HEK293 (cell line): ENCODE results near the gene DSE.

Experiments used
- CTCF ChIA-PET: fragments of 350-600 bp; formaldehyde crosslinking; extraction: SDS; loops from one replicate; lab custom pipeline; 2021; ENCODE audit warnings: antibody characterized with exemption; lab: Yijun Ruan, JAX
- POLR2A ChIA-PET: fragments of 300-600 bp; formaldehyde crosslinking; extraction: SDS; loops from one replicate; lab custom pipeline; 2020; ENCODE audit warnings: antibody characterized with exemption, inconsistent platforms; lab: Yijun Ruan, JAX
- H3K27ac ChIP-seq: fragments of 200-500 bp; sonication (Bioruptor generic); 2 replicates; pipeline ENCODE4 v1.5.1; 2014; ENCODE audit warnings: low read depth, low read length, control low read depth, inconsistent platforms; ENCODE audit errors: extremely low read depth
- H3K36me3 ChIP-seq, 2 experiments: fragments of 200-500 bp in 1 of 2; sonication (Bioruptor generic) in 1 of 2; 1 replicate in 1 of 2; 2 replicates in 1 of 2; pipeline ENCODE4 v1.5.1; 2014 to 2017; ENCODE audit warnings: inconsistent platforms in 2 of 2, low read length in 2 of 2; ENCODE audit not compliant: control insufficient read depth in 2 of 2, insufficient read depth in 1 of 2
- H3K4me1 ChIP-seq: fragments of 200-500 bp; sonication (Bioruptor generic); 2 replicates; pipeline ENCODE4 v1.5.1; 2014; ENCODE audit warnings: mild to moderate bottlenecking, low read length, inconsistent platforms; ENCODE audit not compliant: control insufficient read depth, insufficient read depth
- H3K4me3 ChIP-seq: 2 replicates; pipeline ENCODE4 v1.5.1; 2011; ENCODE audit warnings: low read depth, mild to moderate bottlenecking, control low read depth, low read length, moderate library complexity
- H3K9me3 ChIP-seq: fragments of 200-500 bp; sonication (Bioruptor generic); 2 replicates; pipeline ENCODE4 v1.5.1; 2014; ENCODE audit warnings: low read depth, low read length, inconsistent platforms; ENCODE audit not compliant: control insufficient read depth, insufficient read depth
- KLF9 ChIP-seq: fragments of 450-650 bp; formaldehyde crosslinking; IDR thresholded peaks from 2 replicates; pipeline ENCODE4 v1.5.1; 2016; ENCODE audit warnings: missing biosample characterization, missing genetic modification characterization, low read depth
- MEIS1 ChIP-seq: sonication (generic); formaldehyde crosslinking; IDR thresholded peaks from 2 replicates; pipeline ENCODE4 v1.8.1; 2022; ENCODE audit warnings: missing genetic modification reagents, mild to moderate bottlenecking, borderline replicate concordance
- PRDM1 ChIP-seq: fragments of 450-650 bp; formaldehyde crosslinking; IDR thresholded peaks from 2 replicates; pipeline ENCODE4; 2016; ENCODE audit warnings: missing biosample characterization, missing genetic modification characterization
- PRDM2 ChIP-seq: fragments of 450-650 bp; formaldehyde crosslinking; IDR thresholded peaks from 2 replicates; pipeline ENCODE4 v1.5.1; 2016; ENCODE audit warnings: missing biosample characterization, missing genetic modification characterization, borderline replicate concordance
- SCRT2 ChIP-seq: fragments of 450-650 bp; formaldehyde crosslinking; IDR thresholded peaks from 2 replicates; pipeline ENCODE4 v1.5.1; 2016; ENCODE audit warnings: missing biosample characterization, missing genetic modification characterization
- ZBTB17 ChIP-seq: fragments of 450-650 bp; formaldehyde crosslinking; IDR thresholded peaks from 2 replicates; pipeline ENCODE4 v1.5.1; 2016; ENCODE audit warnings: missing biosample characterization, missing genetic modification characterization
- ZBTB49 ChIP-seq: fragments of 450-650 bp; formaldehyde crosslinking; IDR thresholded peaks from 2 replicates; pipeline ENCODE4 v1.5.1; 2016; ENCODE audit warnings: missing biosample characterization, missing genetic modification characterization, low read depth
- ZFHX2 ChIP-seq: fragments of 450-650 bp; formaldehyde crosslinking; conservative IDR thresholded peaks from 2 replicates; pipeline ENCODE4 v1.5.1; 2016; ENCODE audit warnings: missing biosample characterization, missing genetic modification characterization
- ZIC2 ChIP-seq: fragments of 450-650 bp; formaldehyde crosslinking; IDR thresholded peaks from 2 replicates; pipeline ENCODE4 v1.5.1; 2016; ENCODE audit warnings: missing biosample characterization, missing genetic modification characterization
- ZNF175 ChIP-seq: fragments of 450-650 bp; formaldehyde crosslinking; IDR thresholded peaks from 2 replicates; pipeline ENCODE4 v1.5.1; 2016; ENCODE audit warnings: missing biosample characterization, missing genetic modification characterization
- ZNF2 ChIP-seq: fragments of 450-650 bp; formaldehyde crosslinking; IDR thresholded peaks from 2 replicates; pipeline ENCODE4 v1.5.1; 2016; ENCODE audit warnings: missing biosample characterization, missing genetic modification characterization
- ZNF211 ChIP-seq: fragments of 450-650 bp; formaldehyde crosslinking; IDR thresholded peaks from 2 replicates; pipeline ENCODE4 v1.5.1; 2016; ENCODE audit warnings: low read depth, missing biosample characterization, missing genetic modification characterization
- ZNF23 ChIP-seq: fragments of 450-650 bp; formaldehyde crosslinking; IDR thresholded peaks from 2 replicates; pipeline ENCODE4 v1.5.1; 2016; ENCODE audit warnings: missing biosample characterization, missing genetic modification characterization, borderline replicate concordance
- ZNF324 ChIP-seq: fragments of 450-650 bp; formaldehyde crosslinking; IDR thresholded peaks from 2 replicates; pipeline ENCODE4 v1.5.1; 2016; ENCODE audit warnings: missing biosample characterization, missing genetic modification characterization
- ZNF394 ChIP-seq: fragments of 450-650 bp; formaldehyde crosslinking; IDR thresholded peaks from 2 replicates; pipeline ENCODE4 v1.5.1; 2016; ENCODE audit warnings: missing biosample characterization, missing genetic modification characterization, mild to moderate bottlenecking, moderate library complexity, borderline replicate concordance
- ZNF404 ChIP-seq: fragments of 450-650 bp; formaldehyde crosslinking; IDR thresholded peaks from 2 replicates; pipeline ENCODE4 v1.5.1; 2017; ENCODE audit warnings: missing biosample characterization, missing genetic modification characterization
- ZNF473 ChIP-seq: fragments of 450-650 bp; formaldehyde crosslinking; IDR thresholded peaks from 2 replicates; pipeline ENCODE4 v1.5.1; 2017; ENCODE audit warnings: missing biosample characterization, missing genetic modification characterization
- ZNF501 ChIP-seq: fragments of 450-650 bp; formaldehyde crosslinking; IDR thresholded peaks from 2 replicates; pipeline ENCODE4 v1.5.1; 2016; ENCODE audit warnings: missing biosample characterization, missing genetic modification characterization
- ZNF529 ChIP-seq: fragments of 450-650 bp; formaldehyde crosslinking; IDR thresholded peaks from 2 replicates; pipeline ENCODE4 v1.5.1; 2017; ENCODE audit warnings: missing genetic modification characterization, missing biosample characterization; ENCODE audit not compliant: insufficient replicate concordance
- ZNF548 ChIP-seq: fragments of 450-650 bp; formaldehyde crosslinking; IDR thresholded peaks from 2 replicates; pipeline ENCODE4 v1.5.1; 2016; ENCODE audit warnings: missing biosample characterization, missing genetic modification characterization
- ZNF549 ChIP-seq: fragments of 450-650 bp; IDR thresholded peaks from 2 replicates; pipeline ENCODE4 v1.5.1; 2018; ENCODE audit warnings: missing biosample characterization, missing genetic modification characterization, mild to moderate bottlenecking, inconsistent platforms, moderate library complexity
- ZNF600 ChIP-seq: fragments of 450-650 bp; formaldehyde crosslinking; IDR thresholded peaks from 2 replicates; pipeline ENCODE4 v1.5.1; 2016; ENCODE audit warnings: missing biosample characterization, missing genetic modification characterization
- ZNF658 ChIP-seq: fragments of 450-650 bp; formaldehyde crosslinking; IDR thresholded peaks from 2 replicates; pipeline ENCODE4; 2016; ENCODE audit warnings: missing biosample characterization, missing genetic modification characterization
- ZNF660 ChIP-seq: fragments of 450-650 bp; IDR thresholded peaks from 2 replicates; pipeline ENCODE4 v1.5.1; 2018; ENCODE audit warnings: missing biosample characterization, mild to moderate bottlenecking, missing genetic modification characterization
- ZNF707 ChIP-seq: fragments of 450-650 bp; formaldehyde crosslinking; IDR thresholded peaks from 2 replicates; pipeline ENCODE4 v1.5.1; 2016; ENCODE audit warnings: missing biosample characterization, missing genetic modification characterization
- ZNF843 ChIP-seq: fragments of 450-650 bp; formaldehyde crosslinking; IDR thresholded peaks from 2 replicates; pipeline ENCODE4 v1.5.1; 2016; ENCODE audit warnings: missing biosample characterization, missing genetic modification characterization
- ZSCAN30 ChIP-seq: fragments of 450-650 bp; IDR thresholded peaks from 2 replicates; pipeline ENCODE4 v1.5.1; 2018; ENCODE audit warnings: missing biosample characterization, mild to moderate bottlenecking, missing genetic modification characterization, moderate library complexity

Gene DSE

GRCh38 chr6:116450185-116450710, 79.5 kb downstream of the DSE start:
- TF ChIP-seq PRDM2 (tag by site-specific recombination) (no peak), ZNF23 (no peak), ZIC2 (no peak), ZNF473 (tag by site-specific recombination) (no peak), ZNF658 (tag by site-specific recombination) (no peak), SCRT2 (no peak), ZNF843 (tag by site-specific recombination) (no peak), ZNF529 (tag by site-specific recombination) (no peak), ZNF211 (no peak), ZNF394 (tag by site-specific recombination) (no peak), ZBTB49 (tag by site-specific recombination) (no peak)
- TF ChIP-seq, all 188 proteins: peak for 0
- Histone ChIP-seq H3K9me3 (no peaks in the 10 kb centered on the region), H3K4me1 (peaks cover 14% of the 10 kb centered on the region), H3K27ac (no peak overlapping the region), H3K4me3 (no peak overlapping the region), H3K36me3 (no peaks in the 10 kb centered on the region)
- POLR2A ChIA-PET: interaction anchor here (0.6 to 0.7 kb wide), 2 partner anchors 121 to 147 kb away, joined by 4 to 6 read pairs; partner anchors contain the start of gene RWDD1
- CTCF ChIA-PET: interaction anchor here (0.5 to 2.1 kb wide), 6 partner anchors 20 to 162 kb away, joined by 3 to 10 read pairs (median 3); partner anchors contain the start of gene CALHM5

- POLR2A ChIA-PET: interaction anchor here (0.6 to 0.8 kb wide), 3 partner anchors 121 to 171 kb away, joined by 3 to 6 read pairs (median 4); partner anchors contain the start of genes RWDD1 and TSPYL1
- TF ChIP-seq PRDM1: no peak
- no peak for TF ChIP-seq ZSCAN30 (tag by site-specific recombination)
- TF ChIP-seq ZNF600 (tag by site-specific recombination): 0 out of 2 replicates have a peak, but pooled peaks have one; percentile 18
- TF ChIP-seq ZNF549 (tag by site-specific recombination): no peak
- no peak for TF ChIP-seq ZNF707
- no peak for TF ChIP-seq MEIS1 (CRISPR knock-in tag)
- no peak for TF ChIP-seq ZNF2 (tag by site-specific recombination)
- no peak for TF ChIP-seq ZNF660 (tag by site-specific recombination)
- no peak for TF ChIP-seq ZNF529 (tag by site-specific recombination)
- TF ChIP-seq ZNF548 (tag by site-specific recombination): no peak
- peak; percentile 69 for TF ChIP-seq ZBTB17 (tag by site-specific recombination)
- no peak for TF ChIP-seq KLF9
- no peak for TF ChIP-seq ZNF324 (tag by site-specific recombination)
- no peak for TF ChIP-seq SCRT2
- no peak for TF ChIP-seq ZNF501
- no peak for TF ChIP-seq ZNF175 (tag by site-specific recombination)
- peak; percentile 12; the same call in 1 of the 2 replicates for TF ChIP-seq ZFHX2
- no peak for TF ChIP-seq ZNF404 (tag by site-specific recombination)
Measured at GRCh38 chr6:116450769-116451740, 80.3 kb downstream of the DSE start.

More at GRCh38 chr6:116450769-116451740, 80.3 kb downstream of the DSE start:
- Histone ChIP-seq H3K4me3 (no peak overlapping the region), H3K9me3 (no peaks in the 10 kb centered on the region), H3K36me3 (no peaks in the 10 kb centered on the region), H3K27ac (no peak overlapping the region), H3K4me1 (peaks cover 14% of the 10 kb centered on the region)
- CTCF ChIA-PET: interaction anchor here (0.5 to 2.1 kb wide), 8 partner anchors 9 to 182 kb away, joined by 3 to 10 read pairs (median 3); partner anchors contain the start of gene CALHM5
